Muscle of leg (tissue), 11 donors: ENCODE results near the gene NGFR. TPM values are rescaled to one million over a fixed set of nuclear protein-coding genes. Genes with fewer than 3 reads are reported as not detected.
A peak's percentile ranks its signal among the peaks of the same experiment; 100 is the strongest.

Source experiments
- DNase-seq: peaks from one replicate; pipeline ENCODE4 v3.0.0; 2013
- H3K27ac ChIP-seq: one replicate; pipeline ENCODE4 v1.5.1; 2013; ENCODE audit warnings: mild to moderate bottlenecking, low read length, control low read depth
- H3K27me3 ChIP-seq: one replicate; pipeline ENCODE4 v1.6.1; 2013; ENCODE audit warnings: low read length; ENCODE audit not compliant: control insufficient read depth, insufficient read depth
- H3K36me3 ChIP-seq: one replicate; pipeline ENCODE4 v1.6.1; 2013; ENCODE audit warnings: low read length; ENCODE audit not compliant: control insufficient read depth, insufficient read depth
- H3K4me1 ChIP-seq: one replicate; pipeline ENCODE4 v1.6.1; 2013; ENCODE audit warnings: low read length; ENCODE audit not compliant: control insufficient read depth, insufficient read depth
- H3K4me3 ChIP-seq: one replicate; pipeline ENCODE4 v1.5.1; 2013; ENCODE audit warnings: low read length, control low read depth
- H3K9me3 ChIP-seq: replicated peaks from 2 replicates; pipeline ENCODE4 v1.6.1; 2013; ENCODE audit warnings: low read depth, low read length; ENCODE audit not compliant: control insufficient read depth
- WGBS: methylation state at CpG from one replicate; pipeline ENCODE4 v1.1.5; 2013; ENCODE audit warnings: missing lambda C conversion rate; ENCODE audit not compliant: insufficient coverage; 5-methylcytosine and 5-hydroxymethylcytosine counted together
- polyA plus RNA-seq, 8 donors: library from polyadenylated mRNA; unstranded; fragments of 120-200 nt; gene quantifications; one replicate each; pipeline versions ENCODE4 v1.2.1 to v1.2.3, GENCODE V29; 2013; ENCODE audit warnings: inconsistent platforms in 1 of 8, low replicate concordance in 1 of 8; ENCODE audit not compliant: insufficient read length in 8 of 8, insufficient read depth in 1 of 8
- total RNA-seq: library from RNA; stranded (reverse); fragments of 120-200 nt; gene quantifications from one replicate; pipeline ENCODE4 v1.2.4, GENCODE V29; 2013

Gene NGFR
- total and polyA plus RNA-seq, 9 donors, result 34.7 to 115 (median 64.0) TPM

- no peak overlapping the region for H3K27ac ChIP-seq
- H3K4me1 ChIP-seq, result peaks cover 18% of the 10 kb centered on the region
- H3K36me3 ChIP-seq, result no peaks in the 10 kb centered on the region
- peaks cover 50% of the 10 kb centered on the region for H3K27me3 ChIP-seq
- WGBS, result 92% methylated on average over 1 of the region's 3 CpGs
- H3K9me3 ChIP-seq, result no peaks in the 10 kb centered on the region
- no peak for DNase-seq
- H3K4me3 ChIP-seq, result no peak overlapping the region
These were observed 12.8 kb upstream of the NGFR start for GRCh38 chr17:49482144-49482817.

DNA sequence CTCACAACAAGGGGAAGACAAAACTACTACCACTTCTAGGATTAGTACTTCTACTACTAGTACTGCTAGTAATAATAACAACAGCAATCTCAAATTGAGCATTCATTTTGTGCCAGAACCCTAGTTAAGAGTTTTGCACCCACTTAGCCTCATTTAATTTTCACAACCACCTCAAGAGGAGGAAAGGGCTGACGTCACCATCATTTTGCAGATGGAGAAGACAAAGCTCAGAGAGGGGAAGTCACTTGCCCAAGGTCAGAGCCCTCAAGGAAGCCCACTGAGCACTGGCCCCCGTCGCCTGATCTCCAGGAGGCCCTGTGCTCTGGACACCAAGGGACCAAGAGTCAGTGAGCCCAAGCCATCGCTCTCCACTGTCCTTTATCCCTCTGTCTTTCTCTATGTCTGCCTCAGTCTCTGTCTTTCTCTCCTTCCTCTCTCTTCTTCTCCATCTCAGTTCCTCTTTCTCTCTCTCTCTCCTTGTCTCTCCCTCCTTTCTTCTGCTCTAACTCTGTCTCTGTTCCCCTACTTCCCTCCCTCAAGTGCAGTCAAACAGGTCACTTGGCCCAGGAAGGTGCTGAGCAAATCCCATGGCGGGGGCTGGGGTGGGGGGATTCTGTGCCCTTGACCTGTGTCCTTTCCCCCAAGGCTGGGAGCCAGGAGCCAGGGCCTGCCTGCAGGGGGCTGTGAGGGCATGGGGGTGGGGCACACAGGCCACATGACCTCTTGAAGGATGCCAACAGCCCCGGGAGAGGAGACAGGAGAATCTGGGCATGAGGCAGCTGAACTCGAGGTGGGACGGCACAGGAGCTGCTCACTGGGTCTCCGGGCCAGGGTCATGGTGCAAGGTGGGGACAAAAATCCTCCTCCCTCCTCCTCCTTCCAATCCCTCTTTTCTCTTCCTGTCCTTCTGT lies 11.2 kb upstream of the NGFR start:
- Histone ChIP-seq H3K4me1 (peaks cover 18% of the 10 kb centered on the region), H3K36me3 (no peaks in the 10 kb centered on the region), H3K9me3 (no peaks in the 10 kb centered on the region), H3K27ac (no peak overlapping the region), H3K4me3 (no peak overlapping the region), H3K27me3 (peaks cover 48% of the 10 kb centered on the region)
- WGBS, result 56% methylated on average over 6 of the region's 9 CpGs
- DNase-seq, result no peak

- no peak for DNase-seq
- Histone ChIP-seq H3K9me3 (no peaks in the 10 kb centered on the region), H3K4me1 (peaks cover 18% of the 10 kb centered on the region), H3K36me3 (no peaks in the 10 kb centered on the region), H3K4me3 (no peak overlapping the region), H3K27me3 (peaks cover 43% of the 10 kb centered on the region), H3K27ac (no peak overlapping the region)
- WGBS, result 60% methylated on average over 6 of the region's 10 CpGs
These were observed 10.5 kb upstream of the NGFR start for GRCh38 chr17:49484588-49484987.

GRCh38 chr17:49486012-49486641 lies 9.0 kb upstream of the NGFR start:
- Histone ChIP-seq H3K4me3 (no peak overlapping the region), H3K9me3 (no peaks in the 10 kb centered on the region), H3K27ac (no peak overlapping the region), H3K4me1 (peaks cover 18% of the 10 kb centered on the region), H3K36me3 (no peaks in the 10 kb centered on the region), H3K27me3 (peaks cover 41% of the 10 kb centered on the region)
- DNase-seq, result peak; percentile 83
- WGBS, result 2% methylated on average over 7 of the region's 13 CpGs

GRCh38 chr17:49487183-49487582 lies 7.9 kb upstream of the NGFR start:
- WGBS, result 40% methylated on average over 3 of the region's 8 CpGs
- H3K27me3 ChIP-seq, result peaks cover 40% of the 10 kb centered on the region
- no peak overlapping the region for H3K4me3 ChIP-seq
- H3K4me1 ChIP-seq, result peaks cover 24% of the 10 kb centered on the region
- no peak overlapping the region for H3K27ac ChIP-seq
- H3K9me3 ChIP-seq, result no peaks in the 10 kb centered on the region
- no peaks in the 10 kb centered on the region for H3K36me3 ChIP-seq
- DNase-seq, result no peak

- DNase-seq, result no peak
- no peaks in the 10 kb centered on the region for H3K9me3 ChIP-seq
- 61% methylated on average over 7 of the region's 8 CpGs for WGBS
- H3K27ac ChIP-seq, result no peak overlapping the region
- H3K4me1 ChIP-seq, result peaks cover 24% of the 10 kb centered on the region
- no peak overlapping the region for H3K4me3 ChIP-seq
- H3K27me3 ChIP-seq, result peaks cover 29% of the 10 kb centered on the region
- H3K36me3 ChIP-seq, result no peaks in the 10 kb centered on the region
These were observed 6.5 kb upstream of the NGFR start for GRCh38 chr17:49488612-49489011.

GRCh38 chr17:49489348-49489747 lies 5.7 kb upstream of the NGFR start:
- H3K27me3 ChIP-seq, result peaks cover 23% of the 10 kb centered on the region
- WGBS, result 96% methylated on average over 2 of the region's 4 CpGs
- no peak overlapping the region for H3K27ac ChIP-seq
- no peaks in the 10 kb centered on the region for H3K9me3 ChIP-seq
- H3K4me3 ChIP-seq, result no peak overlapping the region
- no peak for DNase-seq
- H3K36me3 ChIP-seq, result no peaks in the 10 kb centered on the region
- peaks cover 24% of the 10 kb centered on the region for H3K4me1 ChIP-seq

DNA sequence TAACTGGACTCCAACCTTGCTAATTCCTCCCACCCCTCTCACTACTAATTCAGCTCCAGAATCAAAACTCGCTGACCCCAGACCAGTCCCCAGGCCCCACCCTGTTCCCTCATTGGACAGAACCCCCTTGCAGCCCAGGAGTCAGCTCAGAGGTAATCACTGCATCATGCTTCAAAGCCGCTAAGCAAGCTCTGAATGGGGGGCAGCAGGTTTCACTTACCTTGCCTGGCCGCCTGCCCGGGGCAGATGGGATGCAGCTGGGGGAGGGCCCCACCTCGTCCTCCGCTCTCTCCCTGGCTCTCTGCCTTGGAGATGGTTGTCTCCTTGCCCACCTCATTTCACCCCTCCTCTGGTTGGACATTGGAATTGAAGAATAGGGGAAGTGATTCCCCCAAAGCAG lies 4.8 kb upstream of the NGFR start:
- Histone ChIP-seq H3K4me3 (no peak overlapping the region), H3K27ac (no peak overlapping the region), H3K9me3 (no peaks in the 10 kb centered on the region), H3K36me3 (no peaks in the 10 kb centered on the region), H3K4me1 (peaks cover 24% of the 10 kb centered on the region), H3K27me3 (peaks cover 20% of the 10 kb centered on the region)
- no peak for DNase-seq
- WGBS, result 25% methylated on average over 1 of the region's 6 CpGs

DNA sequence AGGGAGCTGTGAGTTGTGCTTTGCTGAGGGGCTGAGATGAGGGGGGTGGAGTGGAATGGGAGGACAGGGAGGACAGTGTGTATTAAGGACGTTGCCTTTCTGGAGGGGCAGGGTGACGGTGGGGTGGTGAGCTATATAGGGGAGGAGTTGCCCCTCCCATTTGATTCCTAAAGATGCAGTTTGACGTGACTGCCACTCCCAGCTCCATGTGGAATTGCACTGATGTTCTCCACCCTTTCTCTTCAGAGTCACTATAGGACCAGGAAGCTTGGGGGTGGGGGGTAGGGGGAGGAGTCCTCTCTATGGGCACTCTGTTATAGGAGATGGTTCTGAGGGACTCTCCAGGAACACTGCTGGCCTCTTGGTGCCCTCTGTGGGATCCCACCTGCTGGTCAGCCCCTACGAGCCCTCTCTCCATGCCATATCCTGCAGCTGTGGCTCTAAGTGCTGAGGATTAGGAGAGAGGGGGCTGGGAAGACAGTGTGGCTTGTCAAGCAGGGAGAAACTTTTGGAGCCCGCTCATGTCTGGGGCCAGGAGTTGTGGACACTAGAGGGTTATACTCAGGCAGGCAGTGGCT lies 3.8 kb upstream of the NGFR start:
- H3K4me1 ChIP-seq, result peaks cover 27% of the 10 kb centered on the region
- no peaks in the 10 kb centered on the region for H3K36me3 ChIP-seq
- peaks cover 21% of the 10 kb centered on the region for H3K27me3 ChIP-seq
- no peak for DNase-seq
- no peak overlapping the region for H3K4me3 ChIP-seq
- H3K9me3 ChIP-seq, result no peaks in the 10 kb centered on the region
- WGBS, result 78% methylated on average over 1 of the region's 5 CpGs
- H3K27ac ChIP-seq, result no peak overlapping the region
